HG03039 (cell line): ENCODE results near the gene TOB2.
"Not testable (repeated sequence)": the region's sequence is repeated elsewhere in the genome, so short reads cannot be mapped to it uniquely, and the experiment has no call there.

ENCODE experiments used
- ATAC-seq: cut with Tn5 transposase; IDR thresholded peaks from one replicate; pipeline ENCODE4 v1.9.1; 2021; ENCODE audit warnings: mild to moderate bottlenecking, moderate library complexity; ENCODE audit not compliant: unreplicated experiment

The TOB2 gene

DNA sequence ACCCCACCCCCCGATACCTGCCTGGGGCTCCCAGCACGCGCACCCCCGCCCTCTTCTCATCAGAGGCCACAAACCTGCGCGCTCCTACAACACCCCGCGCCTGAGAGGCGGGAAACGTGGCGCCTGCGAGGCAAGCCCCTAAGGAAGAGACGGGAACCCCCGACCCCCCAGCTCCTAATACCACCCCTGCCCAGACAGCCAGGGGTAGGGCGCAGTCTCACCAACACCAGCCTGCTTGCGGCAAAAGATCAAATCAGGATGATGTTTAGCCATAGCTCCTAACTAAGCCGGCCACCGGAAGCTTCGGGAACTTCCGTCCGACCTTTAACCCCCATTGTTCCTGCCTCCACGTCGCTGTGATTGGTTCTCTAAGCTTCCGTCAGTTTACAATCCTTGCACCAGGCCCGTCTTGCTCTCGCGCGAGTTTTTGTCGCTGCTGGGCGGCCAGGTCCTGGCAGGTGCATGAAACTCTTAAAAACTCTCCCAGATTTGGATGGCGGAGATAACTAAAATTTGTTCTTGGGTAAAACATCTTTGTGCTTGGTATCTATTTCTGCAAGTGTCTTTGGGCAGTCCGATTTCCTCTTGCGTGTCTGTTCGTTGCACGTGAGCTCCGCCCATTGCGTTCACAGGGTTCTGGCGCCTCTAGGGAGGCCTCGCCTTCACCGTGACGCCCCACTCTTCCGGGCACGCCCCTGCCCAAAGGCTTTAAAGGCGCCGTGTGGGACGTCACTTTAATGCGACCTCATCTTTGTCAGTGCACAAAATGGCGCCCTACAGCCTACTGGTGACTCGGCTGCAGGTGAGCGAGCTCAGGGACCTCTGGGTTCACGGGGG lies 22.0 kb upstream of the TOB2 start, which contains the start of the genes ACO2 and PHF5A:
TSS of gene ACO2 (plus strand) at position 737 of the 837 bp plus-strand sequence. CDS start at position 767, 30 bp downstream.
TSS of gene PHF5A (minus strand) at position 312 of the 837 bp plus-strand sequence. CDS start at position 273, 39 bp downstream.
- peak; percentile 77 for ATAC-seq

DNA sequence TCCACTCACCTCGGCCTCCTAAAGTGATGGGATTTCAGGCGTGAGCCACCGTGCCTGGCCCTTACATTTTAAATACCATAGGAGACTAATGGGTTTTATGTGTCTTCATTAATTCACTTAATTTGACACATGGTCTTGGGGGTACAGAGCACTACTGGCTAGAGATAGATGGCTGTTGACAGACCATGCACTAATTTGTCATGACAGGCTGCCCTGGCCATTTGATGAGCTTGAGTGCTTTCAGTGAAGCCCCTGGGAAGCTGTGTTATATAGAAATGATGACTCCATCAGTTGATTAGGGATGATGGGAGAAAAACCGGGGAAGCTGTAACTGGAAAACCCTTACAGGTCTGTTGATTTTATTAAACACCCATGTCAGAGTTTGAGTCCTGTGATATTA lies 15.3 kb upstream of the TOB2 start:
- ATAC-seq = no peak

DNA sequence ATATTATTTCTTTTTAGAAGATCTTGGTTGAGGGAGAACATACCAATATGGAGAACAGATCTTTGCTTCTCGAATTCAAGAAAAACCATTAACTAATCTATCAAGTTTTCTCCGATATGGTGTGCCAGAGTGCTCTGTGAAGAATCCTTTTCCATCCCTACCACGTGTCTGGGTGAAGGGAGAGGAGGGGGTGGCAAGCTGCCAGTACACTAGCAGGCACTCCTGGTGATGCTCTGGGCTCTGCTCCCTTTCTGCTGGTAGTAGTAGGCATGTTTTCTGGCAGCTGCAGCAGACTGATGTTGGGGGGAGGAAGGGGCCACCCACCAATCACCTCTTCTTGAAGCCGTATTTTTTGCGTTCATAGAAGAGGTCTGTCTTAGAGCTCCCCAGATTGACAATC lies 13.5 kb upstream of the TOB2 start:
- not testable (repeated sequence) for ATAC-seq

- no peak for ATAC-seq
These were observed 12.8 kb upstream of the TOB2 start for GRCh38 chr22:41459431-41459830.

GRCh38 chr22:41458161-41458728 lies 11.6 kb upstream of the TOB2 start:
- no peak for ATAC-seq

GRCh38 chr22:41448189-41448808 lies 1.7 kb upstream of the TOB2 start:
- peak; percentile 37 for ATAC-seq

GRCh38 chr22:41447435-41448188 lies 1.0 kb upstream of the TOB2 start:
- ATAC-seq = no peak

DNA sequence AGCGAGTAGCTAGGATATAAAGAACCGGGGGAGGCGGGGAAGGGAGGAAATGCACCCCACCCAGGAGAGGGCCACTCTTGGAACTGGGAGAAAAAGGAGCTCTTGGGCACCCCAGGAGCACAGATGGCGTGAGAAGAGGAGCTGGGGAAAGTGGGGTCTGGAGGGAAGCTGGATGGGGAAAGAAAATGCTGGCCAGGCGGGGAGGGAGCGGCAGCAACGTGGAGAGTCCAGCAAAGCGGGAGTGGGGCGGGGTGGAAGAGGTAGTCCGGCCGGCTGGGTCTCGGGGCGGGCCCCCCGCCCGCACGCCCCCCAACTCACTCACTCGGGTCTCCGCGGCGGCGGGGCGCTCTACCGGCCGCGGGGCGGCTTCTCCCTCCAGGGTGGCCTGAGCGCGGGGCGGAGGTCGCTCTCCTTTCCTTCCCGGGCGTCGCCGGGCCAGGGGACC lies 522 bp downstream of the TOB2 start:
- ATAC-seq = no peak

DNA sequence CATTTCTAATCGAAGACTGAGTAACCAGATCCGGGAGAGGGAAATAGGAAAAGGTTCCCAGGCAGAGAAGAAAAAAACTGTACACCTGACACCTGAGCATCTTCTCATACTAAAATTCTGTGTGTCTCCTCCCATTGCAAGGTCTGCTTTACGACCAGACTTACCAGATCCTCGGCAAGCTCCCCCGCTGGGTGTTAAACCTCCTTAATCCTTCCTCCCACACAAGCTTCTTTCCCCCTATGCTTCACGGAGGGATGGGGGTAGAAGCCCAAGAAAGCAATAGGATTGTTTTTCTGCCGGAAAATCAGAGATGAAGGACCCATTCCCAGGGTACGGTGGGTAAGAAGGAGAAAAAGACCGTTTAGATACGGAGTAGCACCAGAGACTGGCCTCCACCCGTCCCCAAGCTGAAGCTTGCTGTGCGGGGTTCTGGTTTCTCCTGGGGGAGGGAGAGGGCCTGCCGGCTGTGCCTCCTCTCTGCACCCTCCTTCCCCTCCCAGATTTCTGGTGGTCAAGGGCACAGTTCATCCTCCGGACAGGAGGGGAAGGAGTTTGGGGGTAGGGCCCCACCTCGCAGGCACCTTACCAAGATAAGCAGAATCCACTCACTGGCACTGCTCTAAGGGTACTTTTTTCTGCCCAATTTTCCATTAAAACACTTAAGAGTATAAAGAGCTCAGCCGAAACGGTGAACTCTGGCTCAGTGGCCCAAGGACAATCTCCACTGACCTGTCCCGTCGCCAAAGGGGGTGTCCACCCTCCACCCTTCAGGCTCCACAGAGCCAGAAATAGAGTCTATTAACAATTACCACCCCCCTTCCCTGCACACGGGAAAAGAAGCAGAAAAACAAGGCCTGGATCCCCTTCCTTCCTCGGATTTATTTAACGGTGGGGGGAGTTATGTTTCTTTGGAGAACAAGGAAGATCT lies 1.2 kb downstream of the TOB2 start:
- ATAC-seq = no peak

DNA sequence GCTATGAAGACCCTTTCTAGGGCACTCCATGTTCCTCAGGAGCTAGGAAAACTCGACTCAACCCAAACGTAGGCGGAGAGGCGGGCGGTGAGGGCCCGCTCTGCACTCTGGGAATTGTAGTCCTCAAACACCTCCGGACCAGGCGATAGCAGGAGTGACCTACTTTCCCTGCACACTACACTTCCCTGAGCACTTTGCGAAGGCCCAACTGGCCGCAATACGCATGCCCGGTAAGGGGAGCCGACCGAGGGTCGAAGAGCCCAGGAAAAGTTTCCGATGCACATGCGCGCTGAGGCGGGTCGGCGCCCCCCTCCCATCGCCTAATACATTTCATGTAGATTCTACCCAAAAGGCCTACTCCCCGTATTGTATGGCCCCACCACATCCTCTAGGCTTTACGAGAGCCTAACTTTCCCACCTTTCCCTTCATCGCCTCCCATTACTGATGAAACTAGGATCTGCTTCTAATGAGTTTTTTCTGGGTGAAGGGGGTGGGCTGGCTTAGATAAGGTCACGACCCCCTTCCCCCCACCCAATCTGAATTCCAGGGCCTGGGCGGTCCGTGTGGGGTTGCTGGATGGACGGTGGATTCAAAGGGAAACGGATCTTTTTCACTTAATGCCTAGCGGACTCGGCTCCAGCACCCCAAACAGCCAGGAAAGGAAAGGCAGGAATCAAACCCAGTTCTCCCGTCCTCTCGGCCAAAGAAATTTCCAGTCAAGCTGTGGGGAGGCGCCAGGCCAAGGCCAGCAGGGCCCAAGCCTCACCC lies 2.1 kb downstream of the TOB2 start:
- ATAC-seq = peak; percentile 39

- no peak for ATAC-seq
These were observed 4.3 kb downstream of the TOB2 start for GRCh38 chr22:41442240-41442792.

GRCh38 chr22:41440511-41440910 lies 6.1 kb downstream of the TOB2 start:
- not testable (repeated sequence) for ATAC-seq

DNA sequence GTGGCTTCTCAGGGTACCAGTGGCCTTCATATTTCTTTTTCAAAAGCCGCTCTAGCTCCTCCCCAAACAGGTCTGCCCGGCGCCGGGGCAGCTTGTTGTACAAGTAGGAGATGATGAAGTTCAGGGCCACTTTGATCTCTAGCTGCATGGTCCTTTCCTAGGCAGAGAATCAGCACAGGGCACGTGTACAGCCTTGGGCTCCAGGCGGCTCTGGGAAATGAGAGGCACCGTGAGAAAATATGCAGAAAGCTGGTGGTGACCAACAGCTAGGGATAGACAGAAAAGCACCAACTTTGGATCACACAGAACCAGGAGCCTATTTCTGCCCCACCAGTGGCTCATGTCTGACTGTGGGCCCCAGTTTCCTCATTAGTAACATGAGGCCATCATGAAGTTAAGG lies 9.4 kb downstream of the TOB2 start:
- ATAC-seq = no peak

- no peak for ATAC-seq
These were observed 10.1 kb downstream of the TOB2 start for GRCh38 chr22:41436322-41437113.

GRCh38 chr22:41435560-41435959 lies 11.0 kb downstream of the TOB2 start:
- ATAC-seq = no peak

DNA sequence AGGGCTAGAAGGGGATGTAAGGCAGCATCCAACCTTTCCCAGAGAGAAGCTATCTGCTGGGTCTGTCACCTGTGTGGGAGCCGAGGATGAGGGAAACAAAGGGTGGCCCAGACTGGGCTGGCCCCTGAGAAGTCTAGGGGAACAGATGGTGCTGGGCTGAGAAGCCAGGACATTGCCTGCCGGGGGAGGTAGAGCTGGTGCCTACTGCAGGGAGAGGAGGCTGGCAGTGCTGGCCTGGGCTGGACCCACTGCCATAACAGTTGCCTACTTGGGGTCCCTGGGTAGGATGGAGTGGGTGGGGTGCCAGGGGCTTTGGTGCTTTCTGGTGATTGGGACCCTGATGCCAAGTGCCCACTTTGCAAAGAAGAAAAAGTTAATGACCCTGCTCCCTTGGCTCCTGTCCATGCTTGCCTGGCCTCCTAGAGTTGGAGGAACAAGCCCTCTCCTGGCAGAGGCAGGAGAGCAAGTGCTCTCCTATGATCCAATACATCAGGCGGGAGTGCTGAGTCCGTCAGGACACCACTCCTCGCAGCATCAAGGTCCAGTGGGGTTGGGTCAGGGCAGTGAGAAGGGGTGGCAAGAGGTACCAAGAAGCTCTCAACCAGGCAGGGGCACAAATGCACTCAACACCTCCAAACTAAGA lies 12.1 kb downstream of the TOB2 start:
- not testable (repeated sequence) for ATAC-seq

DNA sequence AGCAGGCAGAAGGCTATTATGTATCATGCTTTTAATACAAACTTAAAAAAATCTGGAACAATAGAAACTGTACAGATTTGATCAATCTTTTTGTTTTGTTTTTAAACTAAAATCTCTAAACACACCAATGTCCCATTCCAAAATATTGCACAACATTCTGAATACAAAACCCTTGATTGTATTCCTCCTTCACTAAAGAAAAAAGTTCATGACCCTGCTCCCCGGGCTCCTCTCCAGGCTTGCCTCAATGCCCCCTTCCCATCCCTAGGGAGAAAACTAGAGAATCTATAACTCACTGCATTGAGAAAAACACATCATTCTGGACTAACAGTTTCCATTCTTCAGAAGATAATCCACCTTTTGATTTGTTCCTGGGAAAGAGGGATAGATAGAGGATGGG lies 13.1 kb downstream of the TOB2 start:
- ATAC-seq = not testable (repeated sequence)

DNA sequence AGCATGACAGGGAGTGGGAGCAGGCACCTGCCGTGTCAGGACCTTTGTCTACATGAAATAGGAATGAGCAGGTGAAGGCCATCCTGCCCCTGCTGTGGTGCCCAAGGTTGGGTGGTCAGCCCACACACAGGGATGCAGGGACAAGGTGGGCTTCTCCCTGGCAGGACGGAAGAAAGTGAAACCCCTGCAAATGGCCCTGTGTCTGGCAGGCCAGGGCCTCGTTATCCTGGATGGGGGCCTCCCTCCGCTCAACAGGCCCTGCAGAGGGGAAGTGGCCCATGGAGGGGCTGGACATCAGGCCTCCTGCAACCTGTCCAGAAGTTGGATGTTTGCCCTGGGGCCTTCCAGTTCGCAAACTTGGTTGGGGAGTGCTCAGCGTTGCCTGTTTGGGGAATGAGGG lies 14.9 kb downstream of the TOB2 start:
- no peak for ATAC-seq
